GM12873 (cell line): ENCODE measurements around the gene ATP6V1G3.

Source experiments
- TF ChIP-seq, protein P1 (sequence below): IDR thresholded peaks from 2 replicates; pipeline ENCODE4 v1.5.1; 2012; ENCODE audit warnings: low read depth, mild to moderate bottlenecking, moderate library complexity, low read length, control low read depth; ENCODE audit not compliant: insufficient read depth; ENCODE audit errors: missing control alignments

The ATP6V1G3 gene

DNA sequence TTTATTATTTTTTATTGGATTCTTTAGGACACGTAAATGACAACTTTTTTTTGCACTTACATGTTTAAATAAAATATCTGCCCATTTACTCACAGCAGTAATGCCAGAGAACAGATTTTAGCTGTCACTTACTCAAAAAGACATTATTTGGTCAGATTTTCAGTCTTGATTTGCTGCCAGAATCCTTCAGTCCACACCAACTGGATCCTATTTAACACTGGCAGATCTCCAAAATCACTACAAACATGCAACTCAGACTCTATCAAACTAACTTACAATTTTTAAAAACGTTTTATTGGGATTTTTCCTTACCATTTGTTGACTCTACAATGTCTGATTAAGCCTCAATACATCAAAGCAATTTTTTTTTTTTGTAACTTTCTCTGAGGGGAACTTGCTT lies 11.1 kb downstream of the ATP6V1G3 start:
- TF ChIP-seq, protein P1, sequence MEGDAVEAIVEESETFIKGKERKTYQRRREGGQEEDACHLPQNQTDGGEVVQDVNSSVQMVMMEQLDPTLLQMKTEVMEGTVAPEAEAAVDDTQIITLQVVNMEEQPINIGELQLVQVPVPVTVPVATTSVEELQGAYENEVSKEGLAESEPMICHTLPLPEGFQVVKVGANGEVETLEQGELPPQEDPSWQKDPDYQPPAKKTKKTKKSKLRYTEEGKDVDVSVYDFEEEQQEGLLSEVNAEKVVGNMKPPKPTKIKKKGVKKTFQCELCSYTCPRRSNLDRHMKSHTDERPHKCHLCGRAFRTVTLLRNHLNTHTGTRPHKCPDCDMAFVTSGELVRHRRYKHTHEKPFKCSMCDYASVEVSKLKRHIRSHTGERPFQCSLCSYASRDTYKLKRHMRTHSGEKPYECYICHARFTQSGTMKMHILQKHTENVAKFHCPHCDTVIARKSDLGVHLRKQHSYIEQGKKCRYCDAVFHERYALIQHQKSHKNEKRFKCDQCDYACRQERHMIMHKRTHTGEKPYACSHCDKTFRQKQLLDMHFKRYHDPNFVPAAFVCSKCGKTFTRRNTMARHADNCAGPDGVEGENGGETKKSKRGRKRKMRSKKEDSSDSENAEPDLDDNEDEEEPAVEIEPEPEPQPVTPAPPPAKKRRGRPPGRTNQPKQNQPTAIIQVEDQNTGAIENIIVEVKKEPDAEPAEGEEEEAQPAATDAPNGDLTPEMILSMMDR, result no peak

DNA sequence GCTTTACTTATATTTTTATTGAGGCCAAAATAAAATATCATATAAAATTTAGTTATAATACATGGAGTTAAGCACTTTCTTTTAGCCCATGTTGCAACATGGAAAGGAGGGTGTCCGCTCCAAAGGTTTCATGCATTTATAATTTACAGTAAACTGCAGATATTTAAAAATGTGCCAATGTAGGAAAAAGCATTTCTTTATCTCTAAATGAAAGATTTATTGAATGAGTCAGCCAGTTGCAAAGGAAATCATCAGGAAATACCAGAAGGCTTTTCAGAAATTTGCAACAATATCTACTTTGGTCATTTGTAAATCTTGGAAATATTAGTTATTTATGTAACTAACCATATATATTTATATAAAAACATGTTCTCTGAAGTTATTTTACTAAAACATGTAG lies 12.1 kb downstream of the ATP6V1G3 start:
- TF ChIP-seq, protein P1, result no peak

DNA sequence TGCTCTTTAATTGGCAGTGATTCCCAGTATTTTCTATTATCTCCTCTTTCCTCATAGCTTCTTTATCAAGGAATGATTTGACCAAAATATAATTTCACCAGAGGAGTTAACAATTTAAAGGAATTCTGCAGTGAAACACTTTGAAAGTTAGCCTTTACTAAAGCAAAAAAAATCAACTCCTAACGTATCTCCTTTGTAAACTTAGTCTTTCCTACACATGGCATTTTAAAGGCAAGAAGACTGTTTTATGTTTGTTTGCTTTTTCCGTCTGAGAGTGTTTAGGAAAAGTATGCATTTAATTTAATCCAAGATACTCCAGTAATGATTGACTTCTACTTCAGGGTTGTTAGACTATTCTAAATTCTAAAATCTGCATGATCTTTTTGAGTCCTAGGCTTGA lies 15.9 kb downstream of the ATP6V1G3 start:
- TF ChIP-seq, protein P1, result no peak

DNA sequence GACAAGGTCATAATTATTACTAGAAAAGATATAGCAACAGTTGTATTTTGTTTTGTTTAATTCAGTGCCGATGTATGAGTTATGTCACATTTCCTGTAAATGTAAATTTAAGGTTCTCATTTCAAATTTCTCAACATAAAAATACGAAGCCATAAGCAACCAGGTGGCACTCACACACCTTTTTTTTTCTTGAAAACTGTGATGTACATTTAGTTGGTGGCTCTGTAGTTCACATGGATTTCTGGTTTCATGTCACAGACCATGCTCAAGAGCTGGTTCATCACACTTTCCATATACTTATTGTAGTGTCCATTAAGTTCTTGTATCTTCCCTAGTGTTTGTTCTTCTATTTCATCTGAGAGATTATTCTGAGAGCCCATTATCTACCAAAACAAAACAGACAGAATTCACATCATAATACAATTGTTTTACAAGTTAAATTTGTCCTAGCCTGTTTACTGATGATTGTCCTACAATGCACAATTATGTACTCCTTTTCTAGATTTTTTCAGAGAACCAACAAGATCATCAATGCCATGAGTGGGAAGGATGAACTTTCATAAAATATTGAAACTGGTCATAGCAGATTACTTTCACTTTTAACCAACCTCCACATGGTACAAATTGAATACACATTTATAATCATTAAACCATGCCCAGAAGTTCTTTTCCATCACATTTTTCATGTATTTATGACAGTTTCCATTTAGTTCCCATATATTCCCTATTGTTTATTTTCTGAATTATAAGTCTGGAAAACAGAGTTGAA lies 17.1 kb downstream of the ATP6V1G3 start:
- TF ChIP-seq, protein P1, result no peak

DNA sequence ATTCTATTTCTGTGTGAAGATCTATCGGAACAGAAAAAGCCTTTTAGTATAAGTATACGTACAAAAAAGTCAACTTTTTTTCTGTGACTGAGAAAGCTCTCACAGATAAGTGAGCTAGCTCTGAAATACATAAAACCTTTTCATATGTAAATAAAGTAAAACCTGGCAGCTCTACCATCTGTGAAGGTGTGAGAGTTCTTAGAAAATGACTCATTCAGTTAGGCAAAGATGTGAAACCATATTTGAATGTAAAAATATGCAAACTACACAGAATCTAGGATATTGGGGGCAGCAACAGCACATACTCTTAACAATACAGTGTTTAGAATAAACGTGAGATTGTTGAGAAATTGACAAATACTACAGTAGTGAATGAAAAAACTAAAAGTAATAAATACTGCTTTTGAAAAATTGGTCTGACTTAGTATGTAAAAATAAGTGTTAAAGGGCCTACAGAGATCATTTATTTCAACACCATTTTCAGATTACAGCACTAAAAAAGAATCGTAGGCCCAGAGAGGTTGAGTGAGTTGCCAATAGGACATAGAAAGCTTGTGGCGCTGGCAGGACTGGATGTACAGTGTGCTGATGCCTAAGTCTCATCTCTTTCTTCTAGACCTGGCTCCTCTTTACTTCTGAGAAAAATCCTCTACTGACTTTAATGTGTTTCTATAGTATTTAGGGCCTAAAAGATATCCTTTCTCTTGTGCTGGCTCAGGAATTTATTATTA lies 19.8 kb downstream of the ATP6V1G3 start:
- TF ChIP-seq, protein P1, result no peak

DNA sequence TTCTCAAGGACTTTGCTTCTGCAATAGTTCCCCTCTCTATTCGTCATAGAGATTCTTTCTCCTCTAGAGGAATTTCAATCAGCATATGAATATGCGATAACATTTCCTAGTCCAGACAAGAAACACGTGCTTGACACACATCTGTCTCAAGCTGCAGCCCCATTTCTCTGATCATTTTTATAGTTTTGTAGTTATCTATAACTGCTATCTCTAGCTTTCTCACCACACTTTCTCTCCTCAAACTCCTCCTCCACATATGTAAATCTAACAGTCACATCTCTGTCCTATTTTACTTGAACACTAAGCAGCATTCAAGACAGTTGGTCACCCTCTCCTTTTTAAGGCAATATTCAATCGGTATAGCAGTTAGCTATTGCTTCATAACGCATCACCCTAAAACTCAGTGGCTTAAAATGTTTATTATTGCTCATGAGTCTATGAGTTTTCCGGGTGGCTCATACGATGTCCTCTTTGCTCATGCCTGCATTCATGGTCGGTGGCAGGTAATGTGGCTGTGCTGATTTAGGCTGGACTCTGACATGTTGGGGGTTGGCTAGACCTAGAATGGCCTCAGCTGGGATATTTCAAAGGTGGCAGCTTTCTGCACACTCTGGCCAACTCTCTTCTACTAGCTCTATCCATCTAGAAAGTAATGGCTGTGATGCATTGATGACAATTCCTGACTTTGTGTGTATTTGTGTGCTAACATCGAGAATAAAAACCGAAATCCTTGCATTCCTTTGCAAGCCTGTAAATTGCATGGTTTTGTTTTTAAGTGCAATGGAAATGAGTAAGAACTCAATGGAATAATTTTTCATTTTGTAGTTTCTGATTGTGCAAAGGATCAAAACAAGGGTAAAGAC lies 20.6 kb downstream of the ATP6V1G3 start:
- TF ChIP-seq, protein P1, result no peak
